Activated CD8-positive, alpha-beta memory T cell treated with anti-CD3 and anti-CD28 coated beads, Interleukin-2, amount 50 U/mL, for 48 hours (primary cell): Measurements from ENCODE around the gene CACTIN.
"Not testable (repeated sequence)": the region's sequence is repeated elsewhere in the genome, so short reads cannot be mapped to it uniquely, and the experiment has no call there.

Source experiments
- DNase-seq: peaks from one replicate; pipeline ENCODE4 v3.0.0-alpha.2; 2020

The CACTIN gene

GRCh38 chr19:3626473-3627350 is at the start of gene CACTIN:
Gene CACTIN, minus strand, starts transcription at chr19:3626790. Its CDS starts 28 bp downstream, at chr19:3626762.
- peak; percentile 98 for DNase-seq

- DNase-seq: no peak
Measured at GRCh38 chr19:3674784-3675543, 48.4 kb upstream of the CACTIN start.

- no peak for DNase-seq
Measured at GRCh38 chr19:3673506-3674439, 47.2 kb upstream of the CACTIN start.

- no peak for DNase-seq
Measured at GRCh38 chr19:3672993-3673392, 46.4 kb upstream of the CACTIN start.

GRCh38 chr19:3672575-3672948 is 46.0 kb upstream of the CACTIN start:
- no peak for DNase-seq

GRCh38 chr19:3671680-3672574 is 45.3 kb upstream of the CACTIN start:
- DNase-seq: peak; percentile 78

GRCh38 chr19:3670796-3671679 is 44.4 kb upstream of the CACTIN start:
- peak; percentile 84 for DNase-seq

GRCh38 chr19:3669947-3670795 is 43.6 kb upstream of the CACTIN start:
- DNase-seq: no peak

GRCh38 chr19:3669082-3669946 is 42.7 kb upstream of the CACTIN start:
- no peak for DNase-seq

GRCh38 chr19:3668331-3669081 is 41.9 kb upstream of the CACTIN start:
- no peak for DNase-seq

- DNase-seq: no peak
Measured at GRCh38 chr19:3667766-3668165, 41.2 kb upstream of the CACTIN start.

GRCh38 chr19:3667037-3667638 is 40.5 kb upstream of the CACTIN start:
- no peak for DNase-seq

GRCh38 chr19:3666545-3666856 is 39.9 kb upstream of the CACTIN start:
- DNase-seq: not testable (repeated sequence)

- peak; percentile 94 for DNase-seq
Measured at GRCh38 chr19:3665681-3666544, 39.3 kb upstream of the CACTIN start.

- no peak for DNase-seq
Measured at GRCh38 chr19:3664879-3665642, 38.5 kb upstream of the CACTIN start.

- DNase-seq: no peak
Measured at GRCh38 chr19:3663838-3664237, 37.2 kb upstream of the CACTIN start.
